ENCODE measurements around the gene KRTAP29-1.

Gene KRTAP29-1

GRCh38 chr17:41327411-41328120, 24.9 kb upstream of the KRTAP29-1 start:
- no peak for DNase-seq

- no peak for DNase-seq
These were observed 23.8 kb upstream of the KRTAP29-1 start for GRCh38 chr17:41326173-41327145.

GRCh38 chr17:41325611-41326010, 23.0 kb upstream of the KRTAP29-1 start:
- no peak for DNase-seq

GRCh38 chr17:41325126-41325525, 22.5 kb upstream of the KRTAP29-1 start:
- no peak for DNase-seq

GRCh38 chr17:41324180-41325075, 21.8 kb upstream of the KRTAP29-1 start:
- DNase-seq, result no peak

GRCh38 chr17:41322903-41323895, 20.5 kb upstream of the KRTAP29-1 start:
- DNase-seq, result no peak

GRCh38 chr17:41322094-41322902, 19.6 kb upstream of the KRTAP29-1 start:
- DNase-seq, result no peak

- no peak for DNase-seq
These were observed 15.6 kb upstream of the KRTAP29-1 start for GRCh38 chr17:41318231-41318630.

GRCh38 chr17:41315814-41316445, 13.3 kb upstream of the KRTAP29-1 start:
- DNase-seq, result no peak

GRCh38 chr17:41315204-41315794, 12.6 kb upstream of the KRTAP29-1 start, which contains the start of gene KRTAP17-1:
Gene KRTAP17-1, minus strand, starts transcription at chr17:41315710. Its CDS starts 60 bp downstream, at chr17:41315650.
- DNase-seq, result no peak

- no peak for DNase-seq
These were observed 8.5 kb upstream of the KRTAP29-1 start for GRCh38 chr17:41311111-41311510.

GRCh38 chr17:41308918-41309359, 6.3 kb upstream of the KRTAP29-1 start, which contains the start of gene KRTAP16-1:
Gene KRTAP16-1, minus strand, starts transcription at chr17:41309309. Its CDS starts 56 bp downstream, at chr17:41309253.
- peak in 1 of 14 donors; percentile 80 for DNase-seq

- peak in 6 of 14 donors; percentile 8 to 92 (median 15) for DNase-seq
These were observed 5.7 kb upstream of the KRTAP29-1 start for GRCh38 chr17:41308251-41308917.

GRCh38 chr17:41307647-41308046, 5.0 kb upstream of the KRTAP29-1 start:
- DNase-seq, result peak in 2 of 14 donors; percentile 25 to 86

- DNase-seq, result peak in 1 of 14 donors; percentile 34
These were observed 1.4 kb upstream of the KRTAP29-1 start for GRCh38 chr17:41304091-41304490.

GRCh38 chr17:41302981-41303380, 330 bp upstream of the KRTAP29-1 start:
- peak in 1 of 14 donors; percentile 58 for DNase-seq

GRCh38 chr17:41301204-41301790, 1.4 kb downstream of the KRTAP29-1 start:
- no peak for DNase-seq

Data from C1 segment of cervical spinal cord (tissue), 14 donors.